K562 (cell line): ENCODE results near the gene ACR.

Experiments
- EP300 ChIP-seq: IDR thresholded peaks from 2 replicates; pipeline ENCODE4 v1.6.1; 2012; ENCODE audit warnings: low read length, improper control_type of control experiment
- KLF1 ChIP-seq: fragments of 450-650 bp; IDR thresholded peaks from 2 replicates; pipeline ENCODE4 v1.6.1; 2016; ENCODE audit warnings: missing genetic modification characterization, missing compliant biosample characterization
- POLR2A ChIP-seq: fragments of 450-650 bp; conservative IDR thresholded peaks from 2 replicates; pipeline ENCODE4 v1.6.1; 2016
- ZNF253 ChIP-seq: fragments of 250-450 bp; sonication (Bioruptor Pico); conservative IDR thresholded peaks from 2 replicates; pipeline ENCODE4 v1.6.1; 2021; ENCODE audit warnings: mild to moderate bottlenecking
- TF ChIP-seq, protein P1 (sequence below): fragments of 250-450 bp; sonication (Bioruptor Pico); IDR thresholded peaks from 2 replicates; pipeline ENCODE4 v1.4.0; 2020

DNA sequence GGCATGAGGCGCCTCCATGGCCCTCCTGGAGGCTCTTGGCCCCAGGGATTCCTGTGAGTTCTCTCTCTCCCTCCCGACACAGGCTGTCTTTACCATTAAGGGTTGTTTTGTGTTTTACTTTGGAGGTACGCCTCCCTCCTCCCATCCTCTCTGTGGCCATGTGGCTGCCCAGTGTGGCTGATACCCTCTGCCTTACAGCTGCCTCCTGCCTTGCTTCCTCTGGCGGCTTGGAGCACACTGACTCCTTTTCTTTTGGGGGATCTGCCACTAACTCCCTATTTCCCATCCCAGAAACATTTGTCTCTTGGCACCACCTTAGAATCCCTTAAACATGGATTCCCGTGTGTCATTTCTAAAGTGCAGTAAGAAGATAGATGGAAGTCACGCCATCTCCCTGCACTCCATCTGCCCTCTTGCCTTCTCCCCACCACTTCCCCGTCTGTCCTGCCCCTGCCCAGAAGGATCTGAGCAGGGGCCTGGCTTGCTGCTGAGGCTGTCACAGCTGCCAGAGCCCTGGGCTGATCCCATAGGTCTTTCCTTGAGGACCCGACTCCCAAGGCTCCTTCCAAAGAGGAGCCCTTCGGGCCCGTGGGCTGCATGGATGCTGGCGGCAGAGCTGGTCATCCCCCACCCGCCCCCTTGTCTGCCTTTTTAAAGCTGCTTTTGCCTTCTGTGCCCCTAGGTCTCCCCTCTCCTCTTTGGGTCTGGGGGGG lies 15.1 kb upstream of the ACR start:
- TF ChIP-seq, protein P1, sequence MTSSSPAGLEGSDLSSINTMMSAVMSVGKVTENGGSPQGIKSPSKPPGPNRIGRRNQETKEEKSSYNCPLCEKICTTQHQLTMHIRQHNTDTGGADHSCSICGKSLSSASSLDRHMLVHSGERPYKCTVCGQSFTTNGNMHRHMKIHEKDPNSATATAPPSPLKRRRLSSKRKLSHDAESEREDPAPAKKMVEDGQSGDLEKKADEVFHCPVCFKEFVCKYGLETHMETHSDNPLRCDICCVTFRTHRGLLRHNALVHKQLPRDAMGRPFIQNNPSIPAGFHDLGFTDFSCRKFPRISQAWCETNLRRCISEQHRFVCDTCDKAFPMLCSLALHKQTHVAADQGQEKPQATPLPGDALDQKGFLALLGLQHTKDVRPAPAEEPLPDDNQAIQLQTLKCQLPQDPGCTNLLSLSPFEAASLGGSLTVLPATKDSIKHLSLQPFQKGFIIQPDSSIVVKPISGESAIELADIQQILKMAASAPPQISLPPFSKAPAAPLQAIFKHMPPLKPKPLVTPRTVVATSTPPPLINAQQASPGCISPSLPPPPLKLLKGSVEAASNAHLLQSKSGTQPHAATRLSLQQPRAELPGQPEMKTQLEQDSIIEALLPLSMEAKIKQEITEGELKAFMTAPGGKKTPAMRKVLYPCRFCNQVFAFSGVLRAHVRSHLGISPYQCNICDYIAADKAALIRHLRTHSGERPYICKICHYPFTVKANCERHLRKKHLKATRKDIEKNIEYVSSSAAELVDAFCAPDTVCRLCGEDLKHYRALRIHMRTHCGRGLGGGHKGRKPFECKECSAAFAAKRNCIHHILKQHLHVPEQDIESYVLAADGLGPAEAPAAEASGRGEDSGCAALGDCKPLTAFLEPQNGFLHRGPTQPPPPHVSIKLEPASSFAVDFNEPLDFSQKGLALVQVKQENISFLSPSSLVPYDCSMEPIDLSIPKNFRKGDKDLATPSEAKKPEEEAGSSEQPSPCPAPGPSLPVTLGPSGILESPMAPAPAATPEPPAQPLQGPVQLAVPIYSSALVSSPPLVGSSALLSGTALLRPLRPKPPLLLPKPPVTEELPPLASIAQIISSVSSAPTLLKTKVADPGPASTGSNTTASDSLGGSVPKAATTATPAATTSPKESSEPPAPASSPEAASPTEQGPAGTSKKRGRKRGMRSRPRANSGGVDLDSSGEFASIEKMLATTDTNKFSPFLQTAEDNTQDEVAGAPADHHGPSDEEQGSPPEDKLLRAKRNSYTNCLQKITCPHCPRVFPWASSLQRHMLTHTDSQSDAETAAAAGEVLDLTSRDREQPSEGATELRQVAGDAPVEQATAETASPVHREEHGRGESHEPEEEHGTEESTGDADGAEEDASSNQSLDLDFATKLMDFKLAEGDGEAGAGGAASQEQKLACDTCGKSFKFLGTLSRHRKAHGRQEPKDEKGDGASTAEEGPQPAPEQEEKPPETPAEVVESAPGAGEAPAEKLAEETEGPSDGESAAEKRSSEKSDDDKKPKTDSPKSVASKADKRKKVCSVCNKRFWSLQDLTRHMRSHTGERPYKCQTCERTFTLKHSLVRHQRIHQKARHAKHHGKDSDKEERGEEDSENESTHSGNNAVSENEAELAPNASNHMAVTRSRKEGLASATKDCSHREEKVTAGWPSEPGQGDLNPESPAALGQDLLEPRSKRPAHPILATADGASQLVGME (CRISPR knock-in tag): no peak
- TF ChIP-seq ZNF253 (CRISPR knock-in tag) (no peak), POLR2A (no peak), KLF1 (tag) (no peak), EP300 (no peak)
